MM.1S (cell line): ENCODE data around the gene NUTF2.

Experiments
- EZH2 ChIP-seq: fragments of 300-600 bp; sonication (generic); optimal IDR thresholded peaks from 2 replicates; pipeline ENCODE3; 2017; ENCODE audit warnings: low read depth, mild to moderate bottlenecking, antibody characterized with exemption, low read length, mixed read lengths
- EZH2phosphoT487 ChIP-seq: fragments of 300-600 bp; sonication (generic); IDR thresholded peaks from 2 replicates; pipeline ENCODE4 v1.6.1; 2018; ENCODE audit warnings: antibody characterized with exemption, low read length
- TF ChIP-seq, protein P1 (sequence below): fragments of 300-600 bp; sonication (generic); IDR thresholded peaks from 2 replicates; pipeline ENCODE4 v1.5.1; 2016; ENCODE audit warnings: antibody characterized with exemption, low read length, mixed read lengths

GRCh38 chr16:67800338-67800926 lies 46.3 kb upstream of the NUTF2 start:
- TF ChIP-seq EZH2 (no peak), EZH2phosphoT487 (no peak)
- TF ChIP-seq, protein P1, sequence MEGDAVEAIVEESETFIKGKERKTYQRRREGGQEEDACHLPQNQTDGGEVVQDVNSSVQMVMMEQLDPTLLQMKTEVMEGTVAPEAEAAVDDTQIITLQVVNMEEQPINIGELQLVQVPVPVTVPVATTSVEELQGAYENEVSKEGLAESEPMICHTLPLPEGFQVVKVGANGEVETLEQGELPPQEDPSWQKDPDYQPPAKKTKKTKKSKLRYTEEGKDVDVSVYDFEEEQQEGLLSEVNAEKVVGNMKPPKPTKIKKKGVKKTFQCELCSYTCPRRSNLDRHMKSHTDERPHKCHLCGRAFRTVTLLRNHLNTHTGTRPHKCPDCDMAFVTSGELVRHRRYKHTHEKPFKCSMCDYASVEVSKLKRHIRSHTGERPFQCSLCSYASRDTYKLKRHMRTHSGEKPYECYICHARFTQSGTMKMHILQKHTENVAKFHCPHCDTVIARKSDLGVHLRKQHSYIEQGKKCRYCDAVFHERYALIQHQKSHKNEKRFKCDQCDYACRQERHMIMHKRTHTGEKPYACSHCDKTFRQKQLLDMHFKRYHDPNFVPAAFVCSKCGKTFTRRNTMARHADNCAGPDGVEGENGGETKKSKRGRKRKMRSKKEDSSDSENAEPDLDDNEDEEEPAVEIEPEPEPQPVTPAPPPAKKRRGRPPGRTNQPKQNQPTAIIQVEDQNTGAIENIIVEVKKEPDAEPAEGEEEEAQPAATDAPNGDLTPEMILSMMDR = no peak
